HepG2 (cell line): ENCODE measurements around the gene SLC6A12. TPM values are rescaled to one million over a fixed set of nuclear protein-coding genes. Genes with fewer than 3 reads are reported as not detected.

ENCODE experiments used
- FOXA1 ChIP-seq, 2 experiments: fragments of 450-650 bp in 1 of 2; sonication (generic) in 1 of 2; formaldehyde crosslinking in 1 of 2; IDR thresholded peaks; 2 replicates each; pipeline versions ENCODE4 v1.4.0 to v1.6.1; 2016 to 2020; ENCODE audit warnings: missing genetic modification reagents in 1 of 2
- FOXK2 ChIP-seq: fragments of 450-650 bp; IDR thresholded peaks from 2 replicates; pipeline ENCODE4 v1.6.1; 2016
- HDAC1 ChIP-seq: sonication (generic); formaldehyde crosslinking; IDR thresholded peaks from 2 replicates; pipeline ENCODE4 v1.5.1; 2020; ENCODE audit warnings: mild to moderate bottlenecking, missing genetic modification reagents
- IRF2 ChIP-seq: IDR thresholded peaks from 2 replicates; pipeline ENCODE4 v1.6.1; 2018; ENCODE audit warnings: missing genetic modification reagents, missing compliant biosample characterization
- KLF12 ChIP-seq: sonication (generic); formaldehyde crosslinking; IDR thresholded peaks from 2 replicates; pipeline ENCODE4 v1.4.0; 2020; ENCODE audit warnings: missing genetic modification reagents, borderline replicate concordance
- MEIS2 ChIP-seq: sonication (generic); formaldehyde crosslinking; IDR thresholded peaks from 2 replicates; pipeline ENCODE4 v1.9.0; 2021; ENCODE audit warnings: mild to moderate bottlenecking, missing genetic modification reagents
- RAD51 ChIP-seq: fragments of 450-650 bp; IDR thresholded peaks from 2 replicates; pipeline ENCODE4 v1.6.1; 2016; ENCODE audit warnings: borderline replicate concordance
- TARDBP ChIP-seq: sonication (generic); formaldehyde crosslinking; IDR thresholded peaks from 2 replicates; pipeline ENCODE4 v1.8.0; 2022; ENCODE audit warnings: mild to moderate bottlenecking, missing genetic modification reagents
- YY1 ChIP-seq: IDR thresholded peaks from 2 replicates; pipeline ENCODE4 v1.6.1; 2011; ENCODE audit warnings: low read length, low read depth, moderate library complexity, mild to moderate bottlenecking; ENCODE audit not compliant: insufficient read depth, insufficient replicate concordance
- ZNF343 ChIP-seq: sonication (generic); formaldehyde crosslinking; IDR thresholded peaks from 2 replicates; pipeline ENCODE4 v1.4.0; 2020; ENCODE audit warnings: mild to moderate bottlenecking, missing genetic modification reagents
- ZNF530 ChIP-seq: sonication (generic); formaldehyde crosslinking; IDR thresholded peaks from 2 replicates; pipeline ENCODE4 v1.5.0; 2020; ENCODE audit warnings: low read depth, mild to moderate bottlenecking, missing genetic modification reagents
- ZNF773 ChIP-seq: sonication (generic); formaldehyde crosslinking; IDR thresholded peaks from 2 replicates; pipeline ENCODE4 v1.4.0; 2020; ENCODE audit warnings: missing genetic modification reagents, borderline replicate concordance
- polyA plus RNA-seq, 8 experiments: library from polyadenylated mRNA; depleted of rRNA in 3 of 8; stranded (reverse) in 7 of 8; unstranded in 1 of 8; fragments of >200 nt; fragmentation: Illumina TruSeq in 4 of 8; extraction: Trizol in 4 of 8; gene quantifications; 2 replicates each; pipeline versions ENCODE4 v1.2.1 to v1.2.3, GENCODE V29; 2011 to 2016; ENCODE audit warnings: low read depth in 4 of 8, missing spikeins in 1 of 8, mixed read lengths in 1 of 8; ENCODE audit not compliant: insufficient read depth in 1 of 8
- total RNA-seq, 5 experiments: library from RNA; depleted of rRNA; stranded (reverse); fragments of >200 nt; fragmentation: Illumina TruSeq; extraction: Trizol; gene quantifications; 2 replicates each; pipeline ENCODE4 v1.2.3, GENCODE V29; 2016; ENCODE audit warnings: low read depth in 1 of 5
- TF ChIP-seq, protein P1 (sequence below): sonication (generic); formaldehyde crosslinking; IDR thresholded peaks from 2 replicates; pipeline ENCODE4 v1.5.0; 2020; ENCODE audit warnings: missing genetic modification reagents, mild to moderate bottlenecking, borderline replicate concordance
- TF ChIP-seq, protein P2 (sequence below): sonication (generic); formaldehyde crosslinking; IDR thresholded peaks from 2 replicates; pipeline ENCODE4 v1.4.0; 2020; ENCODE audit warnings: mild to moderate bottlenecking, missing genetic modification reagents
- TF ChIP-seq, protein P3 (sequence below): sonication (generic); formaldehyde crosslinking; IDR thresholded peaks from 2 replicates; pipeline ENCODE4 v1.9.0; 2022; ENCODE audit warnings: missing genetic modification reagents, mild to moderate bottlenecking, borderline replicate concordance
- TF ChIP-seq, protein P4 (sequence below): sonication (generic); formaldehyde crosslinking; IDR thresholded peaks from 2 replicates; pipeline ENCODE4 v1.9.0; 2022; ENCODE audit warnings: low read depth, missing genetic modification reagents
- TF ChIP-seq, protein P5 (sequence below): sonication (generic); formaldehyde crosslinking; IDR thresholded peaks from 2 replicates; pipeline ENCODE4 v1.8.1; 2023; ENCODE audit warnings: missing genetic modification reagents, mild to moderate bottlenecking, borderline replicate concordance
- TF ChIP-seq, protein P6 (sequence below): sonication (generic); formaldehyde crosslinking; IDR thresholded peaks from 2 replicates; pipeline ENCODE4 v1.8.0; 2022; ENCODE audit warnings: mild to moderate bottlenecking, missing genetic modification reagents, moderate library complexity

SLC6A12 gene
- total and polyA plus RNA-seq, 2 of the 13 experiments (the other 11 are each of a cell fraction or from before 2014, with no cell fraction given): 3.7 to 18.8 TPM

DNA sequence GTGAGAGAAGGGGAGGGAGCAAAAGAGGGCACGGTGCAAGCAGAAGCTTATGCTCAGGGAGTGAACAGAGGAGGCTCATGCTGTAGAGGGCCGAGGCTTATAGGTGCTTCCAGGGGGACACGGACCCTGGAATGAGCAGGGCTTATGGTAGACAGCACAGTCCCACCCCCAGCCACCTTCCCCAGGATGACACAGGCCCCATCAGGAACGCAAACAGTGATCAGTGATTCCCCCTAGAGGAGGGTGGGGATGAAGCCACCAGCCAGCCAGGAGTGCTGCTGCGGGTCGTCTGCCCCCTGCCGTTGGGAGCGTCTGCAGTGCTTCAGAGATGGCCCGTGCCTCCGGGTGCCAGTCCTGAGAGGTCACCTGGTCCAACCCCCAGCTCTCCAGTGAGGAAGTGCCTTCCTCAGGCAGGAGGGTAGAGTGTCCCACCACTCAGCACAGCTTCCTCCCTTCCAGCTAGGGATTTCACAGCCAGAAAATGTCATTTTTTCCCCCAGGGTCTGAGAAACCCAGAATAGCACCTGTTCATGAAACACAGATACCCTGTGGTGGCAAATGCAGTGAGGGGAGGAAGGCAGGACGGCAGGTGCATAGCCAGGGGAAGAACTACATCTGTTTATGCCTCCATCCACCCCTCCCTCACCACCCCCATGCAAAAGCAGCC lies 60.7 kb downstream of the SLC6A12 start (continued):
- TF ChIP-seq, protein P1, sequence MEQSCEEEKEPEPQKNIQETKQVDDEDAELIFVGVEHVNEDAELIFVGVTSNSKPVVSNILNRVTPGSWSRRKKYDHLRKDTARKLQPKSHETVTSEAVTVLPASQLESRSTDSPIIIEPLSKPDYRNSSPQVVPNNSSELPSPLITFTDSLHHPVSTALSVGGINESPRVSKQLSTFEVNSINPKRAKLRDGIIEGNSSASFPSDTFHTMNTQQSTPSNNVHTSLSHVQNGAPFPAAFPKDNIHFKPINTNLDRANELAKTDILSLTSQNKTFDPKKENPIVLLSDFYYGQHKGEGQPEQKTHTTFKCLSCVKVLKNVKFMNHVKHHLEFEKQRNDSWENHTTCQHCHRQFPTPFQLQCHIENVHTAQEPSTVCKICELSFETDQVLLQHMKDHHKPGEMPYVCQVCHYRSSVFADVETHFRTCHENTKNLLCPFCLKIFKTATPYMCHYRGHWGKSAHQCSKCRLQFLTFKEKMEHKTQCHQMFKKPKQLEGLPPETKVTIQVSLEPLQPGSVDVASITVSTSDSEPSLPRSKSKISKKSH (CRISPR knock-in tag): no peak
- TF ChIP-seq, protein P2, sequence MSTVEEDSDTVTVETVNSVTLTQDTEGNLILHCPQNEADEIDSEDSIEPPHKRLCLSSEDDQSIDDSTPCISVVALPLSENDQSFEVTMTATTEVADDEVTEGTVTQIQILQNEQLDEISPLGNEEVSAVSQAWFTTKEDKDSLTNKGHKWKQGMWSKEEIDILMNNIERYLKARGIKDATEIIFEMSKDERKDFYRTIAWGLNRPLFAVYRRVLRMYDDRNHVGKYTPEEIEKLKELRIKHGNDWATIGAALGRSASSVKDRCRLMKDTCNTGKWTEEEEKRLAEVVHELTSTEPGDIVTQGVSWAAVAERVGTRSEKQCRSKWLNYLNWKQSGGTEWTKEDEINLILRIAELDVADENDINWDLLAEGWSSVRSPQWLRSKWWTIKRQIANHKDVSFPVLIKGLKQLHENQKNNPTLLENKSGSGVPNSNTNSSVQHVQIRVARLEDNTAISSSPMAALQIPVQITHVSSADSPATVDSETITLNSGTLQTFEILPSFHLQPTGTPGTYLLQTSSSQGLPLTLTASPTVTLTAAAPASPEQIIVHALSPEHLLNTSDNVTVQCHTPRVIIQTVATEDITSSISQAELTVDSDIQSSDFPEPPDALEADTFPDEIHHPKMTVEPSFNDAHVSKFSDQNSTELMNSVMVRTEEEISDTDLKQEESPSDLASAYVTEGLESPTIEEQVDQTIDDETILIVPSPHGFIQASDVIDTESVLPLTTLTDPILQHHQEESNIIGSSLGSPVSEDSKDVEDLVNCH (CRISPR knock-in tag): no peak
- no peak for TF ChIP-seq MEIS2
- no peak for TF ChIP-seq ZNF343 (CRISPR knock-in tag)
- peak; percentile 74 for TF ChIP-seq TARDBP (CRISPR knock-in tag)
- no peak for TF ChIP-seq ZNF530 (CRISPR knock-in tag)
- TF ChIP-seq, protein P3, sequence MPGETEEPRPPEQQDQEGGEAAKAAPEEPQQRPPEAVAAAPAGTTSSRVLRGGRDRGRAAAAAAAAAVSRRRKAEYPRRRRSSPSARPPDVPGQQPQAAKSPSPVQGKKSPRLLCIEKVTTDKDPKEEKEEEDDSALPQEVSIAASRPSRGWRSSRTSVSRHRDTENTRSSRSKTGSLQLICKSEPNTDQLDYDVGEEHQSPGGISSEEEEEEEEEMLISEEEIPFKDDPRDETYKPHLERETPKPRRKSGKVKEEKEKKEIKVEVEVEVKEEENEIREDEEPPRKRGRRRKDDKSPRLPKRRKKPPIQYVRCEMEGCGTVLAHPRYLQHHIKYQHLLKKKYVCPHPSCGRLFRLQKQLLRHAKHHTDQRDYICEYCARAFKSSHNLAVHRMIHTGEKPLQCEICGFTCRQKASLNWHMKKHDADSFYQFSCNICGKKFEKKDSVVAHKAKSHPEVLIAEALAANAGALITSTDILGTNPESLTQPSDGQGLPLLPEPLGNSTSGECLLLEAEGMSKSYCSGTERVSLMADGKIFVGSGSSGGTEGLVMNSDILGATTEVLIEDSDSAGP: peak; percentile 34
- no peak for TF ChIP-seq IRF2 (CRISPR knock-in tag)
- peak; percentile 21; the same call in 1 of the 2 replicates for TF ChIP-seq HDAC1
- TF ChIP-seq, protein P4, sequence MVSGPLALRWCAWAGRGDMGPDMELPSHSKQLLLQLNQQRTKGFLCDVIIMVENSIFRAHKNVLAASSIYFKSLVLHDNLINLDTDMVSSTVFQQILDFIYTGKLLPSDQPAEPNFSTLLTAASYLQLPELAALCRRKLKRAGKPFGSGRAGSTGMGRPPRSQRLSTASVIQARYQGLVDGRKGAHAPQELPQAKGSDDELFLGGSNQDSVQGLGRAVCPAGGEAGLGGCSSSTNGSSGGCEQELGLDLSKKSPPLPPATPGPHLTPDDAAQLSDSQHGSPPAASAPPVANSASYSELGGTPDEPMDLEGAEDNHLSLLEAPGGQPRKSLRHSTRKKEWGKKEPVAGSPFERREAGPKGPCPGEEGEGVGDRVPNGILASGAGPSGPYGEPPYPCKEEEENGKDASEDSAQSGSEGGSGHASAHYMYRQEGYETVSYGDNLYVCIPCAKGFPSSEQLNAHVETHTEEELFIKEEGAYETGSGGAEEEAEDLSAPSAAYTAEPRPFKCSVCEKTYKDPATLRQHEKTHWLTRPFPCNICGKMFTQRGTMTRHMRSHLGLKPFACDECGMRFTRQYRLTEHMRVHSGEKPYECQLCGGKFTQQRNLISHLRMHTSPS (CRISPR knock-in tag): peak; percentile 57; the same call in 1 of the 2 replicates
- TF ChIP-seq, protein P5, sequence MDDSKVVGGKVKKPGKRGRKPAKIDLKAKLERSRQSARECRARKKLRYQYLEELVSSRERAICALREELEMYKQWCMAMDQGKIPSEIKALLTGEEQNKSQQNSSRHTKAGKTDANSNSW (CRISPR knock-in tag): no peak
- TF ChIP-seq, protein P6, sequence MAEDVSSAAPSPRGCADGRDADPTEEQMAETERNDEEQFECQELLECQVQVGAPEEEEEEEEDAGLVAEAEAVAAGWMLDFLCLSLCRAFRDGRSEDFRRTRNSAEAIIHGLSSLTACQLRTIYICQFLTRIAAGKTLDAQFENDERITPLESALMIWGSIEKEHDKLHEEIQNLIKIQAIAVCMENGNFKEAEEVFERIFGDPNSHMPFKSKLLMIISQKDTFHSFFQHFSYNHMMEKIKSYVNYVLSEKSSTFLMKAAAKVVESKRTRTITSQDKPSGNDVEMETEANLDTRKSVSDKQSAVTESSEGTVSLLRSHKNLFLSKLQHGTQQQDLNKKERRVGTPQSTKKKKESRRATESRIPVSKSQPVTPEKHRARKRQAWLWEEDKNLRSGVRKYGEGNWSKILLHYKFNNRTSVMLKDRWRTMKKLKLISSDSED (CRISPR knock-in tag): peak; percentile 99
- peak; percentile 25 for TF ChIP-seq YY1
- no peak for TF ChIP-seq ZNF773
- TF ChIP-seq KLF12 (CRISPR knock-in tag): no peak
- no peak for TF ChIP-seq FOXA1 (IDR thresholded peaks at IDR 0.05)
- TF ChIP-seq FOXA1 (CRISPR knock-in tag; IDR thresholded peaks at IDR 0.05): peak; percentile 18; the same call in 1 of the 2 replicates
- no peak for TF ChIP-seq RAD51
- no peak for TF ChIP-seq FOXK2
